Stimulated activated CD8-positive, alpha-beta memory T cell treated with anti-CD3 and anti-CD28 coated beads, Interleukin-2, amount 100 ng/mL, for 1 hour (primary cell): ENCODE measurements around the gene SHROOM3.
"Not testable (repeated sequence)": the region's sequence is repeated elsewhere in the genome, so short reads cannot be mapped to it uniquely, and the experiment has no call there.

Experiments used
- DNase-seq, 2 donors: peaks; one replicate each; pipeline ENCODE4 v3.0.0-alpha.2; 2020; ENCODE audit warnings: low read depth in 2 of 2

Gene SHROOM3

GRCh38 chr4:76723373-76723772 lies 288.3 kb downstream of the SHROOM3 start:
- no peak for DNase-seq

- no peak for DNase-seq
Measured at GRCh38 chr4:76723924-76724323, 288.9 kb downstream of the SHROOM3 start.

GRCh38 chr4:76725039-76725438 lies 290.0 kb downstream of the SHROOM3 start:
- no peak for DNase-seq

- no peak for DNase-seq
Measured at GRCh38 chr4:76726176-76726575, 291.1 kb downstream of the SHROOM3 start.

- no peak for DNase-seq
Measured at GRCh38 chr4:76726631-76727030, 291.6 kb downstream of the SHROOM3 start.

DNA sequence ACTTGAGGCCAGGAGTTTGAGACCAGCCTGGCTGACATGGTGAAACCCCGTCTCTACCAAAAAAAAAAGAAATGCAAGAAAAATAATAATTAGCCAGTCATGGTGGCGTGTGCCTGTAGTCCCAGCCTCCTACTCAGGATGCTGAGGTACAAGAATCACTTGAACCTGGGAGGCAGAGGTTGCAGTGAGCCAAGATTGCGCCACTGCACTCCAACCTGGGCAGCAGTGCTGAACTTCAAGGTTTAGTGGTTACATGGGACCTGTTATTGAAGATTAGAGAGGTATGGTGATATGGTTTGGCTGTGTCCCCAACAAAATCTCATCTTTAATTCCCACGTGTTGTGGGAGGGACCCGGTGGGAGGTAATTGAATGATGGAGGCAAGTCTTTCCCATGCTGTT lies 292.9 kb downstream of the SHROOM3 start:
- not testable (repeated sequence) for DNase-seq

- no peak for DNase-seq
Measured at GRCh38 chr4:76729460-76729859, 294.4 kb downstream of the SHROOM3 start.

DNA sequence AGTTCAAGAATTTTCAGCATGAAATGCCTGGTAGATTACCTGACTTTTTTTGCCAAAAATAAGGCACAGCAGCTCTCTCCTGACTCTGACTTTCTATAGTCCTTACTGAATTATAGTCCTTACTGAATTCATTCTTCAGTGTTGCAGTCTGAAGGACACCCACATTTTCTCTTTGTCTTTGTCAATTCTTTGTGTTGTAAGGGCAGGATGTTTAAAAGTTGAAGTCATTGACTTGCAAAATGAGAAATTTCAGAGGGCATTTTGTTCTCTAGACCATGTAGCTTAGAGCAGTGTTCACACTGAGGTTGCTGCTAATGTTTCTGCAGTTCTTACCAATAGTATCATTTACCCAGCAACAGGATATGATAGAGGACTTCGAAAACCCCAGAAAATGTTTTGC lies 295.0 kb downstream of the SHROOM3 start:
- no peak for DNase-seq

DNA sequence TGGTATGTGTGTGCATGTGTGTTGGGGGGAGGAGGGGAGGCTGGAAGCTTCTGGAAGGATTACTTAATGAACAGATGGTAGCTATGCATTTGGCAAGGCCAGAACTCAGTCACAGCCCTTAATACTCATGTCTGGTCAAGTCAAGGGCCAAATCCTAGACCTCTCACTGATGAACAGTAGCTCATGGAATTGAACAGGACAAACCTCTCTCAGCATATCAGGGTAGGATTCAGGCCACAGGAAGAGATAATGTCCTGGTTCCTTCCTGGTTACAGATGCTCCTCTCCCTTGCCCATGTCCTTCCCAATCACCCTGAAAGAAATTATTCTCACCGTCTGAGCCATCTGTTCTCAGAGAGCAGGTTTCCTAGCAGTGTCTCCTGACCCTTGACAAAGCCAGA lies 297.2 kb downstream of the SHROOM3 start:
- no peak for DNase-seq

GRCh38 chr4:76733068-76733771 lies 298.2 kb downstream of the SHROOM3 start:
- DNase-seq = no peak

DNA sequence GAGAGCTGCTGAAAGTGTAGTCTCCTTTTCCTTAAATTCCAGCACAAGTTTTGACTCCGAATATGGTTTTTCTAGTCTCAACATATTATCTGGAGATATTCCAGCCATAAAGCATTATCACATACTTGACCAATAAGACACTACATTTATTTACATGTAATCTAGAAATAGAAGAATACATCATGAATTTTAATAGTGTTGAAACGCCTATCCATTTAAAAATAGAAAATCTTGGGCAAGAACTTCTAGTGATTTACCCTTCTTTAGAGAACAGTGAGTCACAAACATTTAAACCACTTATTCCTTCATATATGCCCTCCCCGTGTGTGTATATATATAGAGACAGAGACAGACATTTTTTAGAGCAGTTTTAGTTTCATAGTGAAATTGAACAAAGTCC lies 301.4 kb downstream of the SHROOM3 start:
- no peak for DNase-seq

DNA sequence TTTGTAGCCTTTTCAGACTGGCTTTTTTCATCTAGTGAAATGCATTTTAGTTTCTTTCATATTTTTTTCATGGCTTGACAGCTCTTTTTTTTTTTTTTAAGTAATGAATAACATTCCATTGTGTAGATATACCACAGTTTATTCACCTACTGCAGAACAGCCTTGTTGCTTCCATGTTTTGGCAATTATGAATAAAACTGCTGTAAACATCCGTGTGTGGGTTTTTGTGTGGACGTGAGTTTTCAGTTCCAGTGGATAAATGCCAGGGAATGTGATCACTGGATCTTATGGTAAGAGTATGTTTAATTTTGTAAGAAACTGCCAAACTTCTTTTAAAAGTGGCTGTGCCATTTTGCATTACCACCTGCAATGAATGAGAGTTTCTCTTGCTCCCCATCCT lies 302.2 kb downstream of the SHROOM3 start:
- no peak for DNase-seq

DNA sequence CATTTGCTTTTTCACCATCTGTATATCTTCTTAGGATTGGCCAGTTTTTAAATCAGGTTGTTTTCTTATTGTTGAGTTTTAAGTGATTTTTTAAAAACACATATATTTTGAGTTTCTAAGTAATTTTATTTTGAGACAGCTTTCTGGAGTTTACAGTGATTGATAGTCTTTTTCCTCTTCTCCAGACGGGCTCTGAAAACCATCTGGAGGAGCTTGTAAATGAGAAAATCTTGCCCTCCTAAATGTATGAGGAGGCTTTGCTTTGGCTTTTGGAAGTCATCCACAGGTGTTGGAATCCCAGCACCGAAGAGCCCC lies 302.7 kb downstream of the SHROOM3 start:
- no peak for DNase-seq

DNA sequence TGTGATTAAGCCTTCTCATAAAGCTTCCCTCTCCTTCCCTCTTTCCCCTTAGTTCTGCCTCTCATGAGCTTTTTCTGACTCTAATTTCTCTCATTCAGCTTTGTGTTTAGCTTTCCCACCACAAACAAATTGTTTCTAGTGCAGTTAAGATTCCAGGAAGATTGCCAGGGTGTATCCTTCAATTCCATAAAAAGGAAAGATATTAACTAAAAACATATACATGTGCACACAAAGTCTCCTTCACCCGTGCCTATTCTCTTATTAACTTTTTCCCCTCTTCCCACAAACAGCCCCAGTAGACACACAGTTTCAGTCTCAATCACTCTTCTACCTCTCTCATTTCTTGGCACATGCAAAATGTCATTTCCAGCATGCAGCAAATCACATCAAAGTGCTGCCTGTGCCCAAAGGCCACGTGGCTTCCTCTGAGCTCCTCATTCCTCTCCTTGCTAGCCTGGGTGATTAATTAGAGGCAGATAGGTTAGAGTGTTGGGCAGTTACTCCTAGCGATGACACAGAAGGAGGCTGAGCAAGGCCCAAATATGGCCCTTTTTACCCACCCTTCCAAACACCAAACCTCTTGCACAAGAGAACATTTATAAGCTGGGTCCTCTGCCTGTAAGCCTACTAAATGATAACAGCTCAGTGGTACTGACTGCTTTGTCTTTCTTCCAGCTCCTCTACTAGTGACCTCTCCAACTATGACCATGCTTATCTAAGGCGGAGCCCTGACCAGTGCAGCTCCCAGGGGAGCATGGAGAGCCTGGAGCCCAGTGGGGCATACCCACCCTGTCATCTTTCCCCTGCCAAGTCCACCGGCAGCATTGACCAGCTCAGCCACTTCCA lies 303.3 kb downstream of the SHROOM3 start:
- no peak for DNase-seq

- no peak for DNase-seq
Measured at GRCh38 chr4:76740192-76740591, 305.2 kb downstream of the SHROOM3 start.

GRCh38 chr4:76740866-76741662 lies 306.0 kb downstream of the SHROOM3 start:
- no peak for DNase-seq

GRCh38 chr4:76741663-76742020 lies 306.6 kb downstream of the SHROOM3 start:
- DNase-seq = no peak

DNA sequence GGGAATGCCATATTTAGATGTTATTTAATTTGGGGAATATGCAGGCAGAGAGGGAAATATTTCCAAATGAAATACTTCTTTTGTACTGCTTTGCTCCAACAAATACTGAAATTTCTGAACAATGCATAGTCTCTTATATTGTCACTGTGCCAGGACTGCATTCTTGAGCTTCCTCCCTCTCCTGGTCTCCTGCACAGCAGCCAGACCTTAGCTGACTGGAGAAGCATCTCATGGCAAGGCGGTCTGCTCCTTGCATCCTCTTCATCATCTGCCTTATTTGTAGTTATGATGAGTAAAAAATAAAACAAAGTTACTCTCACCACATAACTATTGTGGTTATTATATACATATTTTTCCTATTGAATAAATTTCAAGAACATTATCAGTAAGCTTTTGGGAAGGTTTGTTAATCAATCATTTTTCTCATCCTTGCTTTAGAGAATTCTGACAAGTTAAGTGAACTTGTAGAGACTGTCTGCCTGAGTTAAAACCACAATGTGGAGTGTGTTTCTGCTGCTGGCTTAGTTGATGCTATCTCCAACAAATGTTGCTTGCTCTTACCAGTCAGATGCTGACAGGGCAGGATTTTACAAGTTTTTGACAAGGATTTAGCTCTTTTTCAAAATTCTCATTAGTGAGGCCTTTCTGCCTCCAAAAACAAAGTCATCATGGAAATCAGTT lies 309.4 kb downstream of the SHROOM3 start:
- DNase-seq = no peak

DNA sequence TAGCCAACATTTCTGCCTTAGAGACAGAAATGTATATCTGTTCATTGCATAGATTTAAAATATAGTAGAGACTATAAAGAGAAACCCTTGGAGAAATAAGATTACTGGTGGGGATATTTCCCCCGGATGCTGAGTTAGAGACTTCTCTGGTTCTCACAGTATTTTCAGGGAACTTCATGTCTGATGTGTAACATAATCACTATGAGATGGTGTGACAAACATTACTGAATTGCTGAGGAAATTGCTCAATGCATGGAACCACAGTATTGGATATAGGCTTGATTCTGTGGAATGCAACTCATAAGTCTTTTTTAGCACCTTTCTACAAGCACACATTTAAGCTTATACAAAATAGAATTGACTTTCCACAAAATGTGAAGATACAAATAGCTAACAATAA lies 310.2 kb downstream of the SHROOM3 start:
- DNase-seq = no peak

GRCh38 chr4:76747563-76747962 lies 312.5 kb downstream of the SHROOM3 start:
- no peak for DNase-seq

DNA sequence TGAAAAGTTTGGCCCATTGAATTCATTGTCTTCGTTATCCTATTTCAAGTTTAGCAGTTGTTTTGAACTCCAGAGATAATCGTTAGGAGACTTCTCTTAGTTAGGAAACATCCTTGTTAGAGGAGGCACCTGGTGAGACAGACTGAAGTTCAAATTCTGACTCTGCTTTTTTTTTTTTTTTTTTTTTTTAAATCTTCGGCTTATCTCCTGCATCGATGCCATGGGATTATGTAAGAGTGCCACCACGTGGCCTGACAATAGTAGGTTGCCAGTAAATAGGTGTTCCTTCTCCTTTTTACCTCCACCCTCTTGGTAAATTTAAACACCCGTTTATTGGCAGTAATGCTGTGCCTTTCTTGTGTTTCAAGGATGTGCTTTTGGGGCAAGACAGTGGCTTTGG lies 313.6 kb downstream of the SHROOM3 start:
- no peak for DNase-seq

- DNase-seq = no peak
Measured at GRCh38 chr4:76749355-76749754, 314.3 kb downstream of the SHROOM3 start.
